A673 (cell line): Measurements from ENCODE around the gene ALOX12. TPM values are rescaled to one million over a fixed set of nuclear protein-coding genes. Genes with fewer than 3 reads are reported as not detected.

Experiments used
- BruUV-seq: library from RNA; stranded (reverse); fragments of 400-500 nt; replicated peaks from 2 replicates; lab custom pipeline; 2021; lab: Mats Ljungman, UMichigan
- CTCF ChIA-PET: fragments of 300-600 bp; sonication (Branson Sonifier 250); formaldehyde crosslinking; loops from one replicate; lab custom pipeline; 2022; ENCODE audit warnings: antibody characterized with exemption; lab: Charles Lee
- POLR2A ChIA-PET: fragments of 300-600 bp; sonication (Branson Sonifier 250); formaldehyde crosslinking; loops from one replicate; lab custom pipeline; 2022; ENCODE audit warnings: antibody characterized with exemption; ENCODE audit not compliant: low non-redundant PET; lab: Charles Lee
- DNase-seq: peaks from one replicate; pipeline ENCODE4 v3.0.0-alpha.2; 2015; ENCODE audit warnings: low spot score
- H3K27ac ChIP-seq: fragments of 200-600 bp; sonication (generic); 2 replicates; pipeline ENCODE4 v1.5.1; 2016; ENCODE audit warnings: mixed run types, low read depth, mild to moderate bottlenecking, mixed read lengths, antibody characterized with exemption, low read length; ENCODE audit not compliant: poor library complexity, severe bottlenecking
- H3K27me3 ChIP-seq: fragments of 200-600 bp; sonication (generic); replicated peaks from 2 replicates; pipeline ENCODE4 v1.6.1; 2017; ENCODE audit warnings: mixed run types, low read depth, mild to moderate bottlenecking, mixed read lengths, antibody characterized with exemption, low read length; ENCODE audit not compliant: insufficient read depth, poor library complexity
- H3K36me3 ChIP-seq: fragments of 200-600 bp; sonication (generic); 2 replicates; pipeline ENCODE4 v1.6.1; 2016; ENCODE audit warnings: mixed run types, mild to moderate bottlenecking, mixed read lengths, antibody characterized with exemption, low read length; ENCODE audit not compliant: insufficient read depth, poor library complexity, severe bottlenecking
- H3K4me1 ChIP-seq: fragments of 200-600 bp; sonication (generic); 2 replicates; pipeline ENCODE4 v1.6.1; 2017; ENCODE audit warnings: mixed run types, mild to moderate bottlenecking, mixed read lengths, antibody characterized with exemption, low read length; ENCODE audit not compliant: insufficient read depth, poor library complexity, severe bottlenecking
- H3K4me3 ChIP-seq: fragments of 200-600 bp; sonication (generic); 2 replicates; pipeline ENCODE4 v1.5.1; 2016; ENCODE audit warnings: low read depth, mixed run types, mild to moderate bottlenecking, mixed read lengths, low read length; ENCODE audit not compliant: poor library complexity, severe bottlenecking
- H3K9me3 ChIP-seq: fragments of 200-600 bp; sonication (generic); 2 replicates; pipeline ENCODE4 v1.6.1; 2016; ENCODE audit warnings: mixed run types, low read depth, mild to moderate bottlenecking, mixed read lengths, antibody characterized with exemption, low read length; ENCODE audit not compliant: poor library complexity, severe bottlenecking
- CTCF ChIP-seq: fragments of 300-800, 200-600 bp; sonication (generic); conservative IDR thresholded peaks from 2 replicates; pipeline ENCODE4 v1.5.1; 2017; ENCODE audit warnings: low read depth, mild to moderate bottlenecking, antibody characterized with exemption, low read length, moderate library complexity, mixed read lengths
- EZH2 ChIP-seq: fragments of 200-600 bp; sonication (generic); IDR thresholded peaks from 2 replicates; pipeline ENCODE4 v1.6.1; 2017; ENCODE audit warnings: borderline replicate concordance, low read depth, mild to moderate bottlenecking, mixed read lengths, antibody characterized with exemption, low read length; ENCODE audit not compliant: poor library complexity, severe bottlenecking
- intact Hi-C: fragments of 100-400 bp; cut with micrococcal nuclease; formaldehyde crosslinking; loops from one replicate; pipeline ENCODE4 v1.10.0; 2022; ENCODE audit not compliant: unreplicated experiment
- total RNA-seq: library from RNA; stranded (reverse); gene quantifications from 2 replicates; pipeline ENCODE4 v1.2.3, GENCODE V29; 2021

The ALOX12 gene
- total RNA-seq, 1 experiment from 2014 or later: not detected

GRCh38 chr17:7018331-7018964 lies 22.6 kb downstream of the ALOX12 start:
- BruUV-seq: no TSS peak
- POLR2A ChIA-PET: no interaction called here
- CTCF ChIA-PET: no interaction called here

DNA sequence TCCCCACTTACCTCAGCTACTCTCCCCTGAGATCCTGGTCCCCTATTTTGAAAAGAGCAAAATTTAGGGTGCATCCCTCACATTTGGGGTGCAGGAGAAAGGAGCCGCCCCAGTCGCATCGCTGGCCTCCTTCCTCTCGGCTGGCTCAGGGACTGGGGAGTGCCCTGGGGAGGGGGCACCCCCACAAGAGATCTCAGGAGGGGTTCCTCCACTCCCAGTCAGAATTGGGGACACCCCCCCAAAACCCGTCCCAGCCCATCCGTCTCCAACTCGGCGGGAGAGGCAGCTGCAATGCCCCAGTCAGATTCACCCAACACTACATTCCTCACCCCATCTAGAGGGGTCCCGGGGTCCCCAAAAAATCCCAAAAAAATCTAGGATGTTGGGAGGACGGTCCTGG lies 23.5 kb downstream of the ALOX12 start:
- BruUV-seq: no TSS peak
- no peak for DNase-seq
- H3K36me3 ChIP-seq: no peaks in the 10 kb centered on the region
- ChIA-PET CTCF (no interaction called here), POLR2A (no interaction called here)
- peaks cover 16% of the 10 kb centered on the region for H3K4me1 ChIP-seq
- H3K27ac ChIP-seq: peak overlapping the region; percentile 53
- intact Hi-C loops: no loop called here
- H3K9me3 ChIP-seq: no peaks in the 10 kb centered on the region
- TF ChIP-seq EZH2 (no peak), CTCF (no peak)
- H3K27me3 ChIP-seq: no peaks in the 10 kb centered on the region
- peak overlapping the region; percentile 42 for H3K4me3 ChIP-seq

More at GRCh38 chr17:7018331-7018964, 22.6 kb downstream of the ALOX12 start:
- Histone ChIP-seq H3K27me3 (no peaks in the 10 kb centered on the region), H3K36me3 (no peaks in the 10 kb centered on the region), H3K27ac (no peak overlapping the region), H3K4me3 (no peak overlapping the region), H3K4me1 (peaks cover 22% of the 10 kb centered on the region), H3K9me3 (no peaks in the 10 kb centered on the region)
- DNase-seq: no peak
- TF ChIP-seq CTCF: no peak
- TF ChIP-seq EZH2: no peak
- intact Hi-C loops: no loop called here

- CTCF ChIA-PET: interaction anchor here (0.6 to 2.3 kb wide), 2 partner anchors 106 to 109 kb away, joined by 3 to 7 read pairs; no protein-coding TSS in a partner anchor
These were observed 24.1 kb downstream of the ALOX12 start for GRCh38 chr17:7019839-7020519.

More at GRCh38 chr17:7019839-7020519, 24.1 kb downstream of the ALOX12 start:
- Histone ChIP-seq H3K27me3 (no peaks in the 10 kb centered on the region), H3K4me1 (peaks cover 16% of the 10 kb centered on the region), H3K9me3 (no peaks in the 10 kb centered on the region), H3K4me3 (peak overlapping the region; percentile 42), H3K36me3 (no peaks in the 10 kb centered on the region), H3K27ac (peak overlapping the region; percentile 53)
- POLR2A ChIA-PET: no interaction called here
- BruUV-seq: no TSS peak
- peak; percentile 66 for DNase-seq
- TF ChIP-seq EZH2: no peak
- intact Hi-C loops: loop anchor here (5.0 kb wide), 1 partner anchor 108 kb away; no protein-coding TSS in a partner anchor
